Adrenal gland (tissue), 5 donors: ENCODE results near the gene HRH2.

Source experiments
- CTCF ChIP-seq, 6 experiments: fragments of 450-650 bp in 4 of 6; fragments of 200-600 bp in 2 of 6; sonication (generic) in 1 of 6; IDR thresholded peaks; 1 replicate in 5 of 6; 2 replicates in 1 of 6; pipeline versions ENCODE4 v1.5.1 to v1.8.0; 2016 to 2021; ENCODE audit warnings: antibody characterized with exemption in 6 of 6, mild to moderate bottlenecking in 2 of 6, moderate library complexity in 1 of 6
- POLR2A ChIP-seq, 2 donors: fragments of 450-650 bp; IDR thresholded peaks; one replicate each; pipeline ENCODE4 v1.6.1; 2017; ENCODE audit warnings: antibody characterized with exemption in 2 of 2, mild to moderate bottlenecking in 2 of 2, moderate library complexity in 1 of 2
- donor health status: DM: no; HTN: no; CAD: no.

- no peak for TF ChIP-seq CTCF (IDR thresholded peaks at IDR 0.05)
- no peak for TF ChIP-seq POLR2A (IDR thresholded peaks at IDR 0.05)
These were observed 50.0 kb downstream of the HRH2 start for GRCh38 chr5:175707751-175708375.
